ENCODE data around the gene PRRC2C.

The PRRC2C gene

DNA sequence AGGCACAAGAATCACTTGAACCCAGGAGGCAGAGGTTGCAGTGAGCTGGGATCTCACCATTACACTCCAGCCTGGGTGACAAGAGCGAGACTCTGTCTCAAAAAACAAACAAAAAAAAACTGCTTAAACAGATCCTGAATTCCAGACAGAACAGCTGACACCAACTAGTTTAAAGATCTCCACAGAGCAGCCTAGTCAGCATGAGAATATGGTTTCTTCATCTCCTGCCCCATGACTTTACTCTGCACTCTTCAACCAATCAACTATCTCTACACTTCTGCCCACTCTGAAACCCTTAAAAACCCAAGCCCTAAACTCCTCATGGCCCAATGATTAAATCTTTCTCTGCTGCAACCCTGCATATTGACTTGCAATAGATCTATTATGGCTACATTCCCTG is 7.5 kb upstream of the PRRC2C start:
- no peaks in the 10 kb centered on the region for H3K27me3 ChIP-seq (ENCODE audit: insufficient read depth, low read length)
- no peak overlapping the region for H2AFZ ChIP-seq (ENCODE audit: low read depth, low read length)
- no peaks in the 10 kb centered on the region for H3K36me3 ChIP-seq (ENCODE audit: insufficient read depth, low read length)
- no peak overlapping the region for H3K4me3 ChIP-seq (ENCODE audit: low read length)
- no peaks in the 10 kb centered on the region for H3K9me3 ChIP-seq (ENCODE audit: low read length)
- peaks cover 10% of the 10 kb centered on the region for H3K4me1 ChIP-seq (ENCODE audit: insufficient read depth, low read length)

DNA sequence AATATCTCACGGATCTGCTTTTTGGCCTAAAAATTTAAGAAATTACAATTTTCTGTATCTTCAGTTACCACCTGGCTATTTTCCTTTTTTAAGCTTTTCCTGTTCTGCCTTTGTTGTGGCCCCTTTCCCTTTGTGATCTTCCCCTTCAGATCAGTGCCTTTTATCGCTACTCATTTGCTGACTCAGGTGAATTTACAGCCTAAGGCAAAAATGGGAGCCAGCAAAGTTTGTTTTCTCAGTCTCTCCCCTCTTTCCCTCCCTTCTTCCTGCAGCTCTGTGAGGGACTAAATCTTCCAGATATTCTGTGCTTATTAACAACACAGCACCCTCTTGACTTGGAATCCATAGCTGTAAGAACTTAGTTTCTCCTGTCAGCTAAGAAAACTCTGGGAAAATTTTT is 5.3 kb upstream of the PRRC2C start:
- Histone ChIP-seq H3K4me1 (ENCODE audit: insufficient read depth, low read length) (peaks cover 12% of the 10 kb centered on the region), H3K27me3 (ENCODE audit: insufficient read depth, low read length) (no peaks in the 10 kb centered on the region), H2AFZ (ENCODE audit: low read depth, low read length) (no peak overlapping the region), H3K36me3 (ENCODE audit: insufficient read depth, low read length) (no peaks in the 10 kb centered on the region), H3K9me3 (ENCODE audit: low read length) (no peaks in the 10 kb centered on the region), H3K4me3 (ENCODE audit: low read length) (no peak overlapping the region)

DNA sequence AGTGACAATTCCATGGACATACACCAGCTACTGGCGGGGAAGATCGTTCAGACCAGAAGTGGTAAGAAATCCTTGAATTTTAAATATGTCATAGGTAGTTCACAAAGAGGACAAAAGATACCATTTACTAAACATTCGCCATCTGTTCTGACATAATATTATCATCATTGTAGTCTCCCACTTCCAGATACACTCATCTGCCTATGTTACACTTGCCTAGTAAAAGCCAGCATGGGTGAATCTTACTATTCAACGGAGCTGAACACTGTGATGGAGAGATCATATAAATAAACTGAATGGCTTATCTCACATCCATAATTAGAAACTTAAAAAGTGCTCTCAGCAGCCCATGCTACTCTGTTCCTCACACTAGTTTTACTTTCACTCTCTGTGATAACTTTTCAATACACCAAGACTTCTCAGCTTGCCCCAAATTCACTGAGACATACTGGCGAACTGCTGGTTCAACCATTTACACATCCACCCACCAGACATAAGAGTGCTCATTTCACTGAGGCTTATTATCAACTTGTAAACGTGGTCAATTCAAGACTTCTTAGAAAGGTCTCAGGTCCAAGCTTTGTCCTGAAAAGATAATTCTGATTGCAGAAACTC is 463 bp upstream of the PRRC2C start:
- Histone ChIP-seq H3K4me1 (ENCODE audit: insufficient read depth, low read length) (peaks cover 20% of the 10 kb centered on the region), H3K36me3 (ENCODE audit: insufficient read depth, low read length) (peaks cover under 1% of the 10 kb centered on the region), H3K27me3 (ENCODE audit: insufficient read depth, low read length) (no peaks in the 10 kb centered on the region), H3K4me3 (ENCODE audit: low read length) (peak overlapping the region; percentile 71), H2AFZ (ENCODE audit: low read depth, low read length) (peak overlapping the region; percentile 83), H3K9me3 (ENCODE audit: low read length) (no peaks in the 10 kb centered on the region)

DNA sequence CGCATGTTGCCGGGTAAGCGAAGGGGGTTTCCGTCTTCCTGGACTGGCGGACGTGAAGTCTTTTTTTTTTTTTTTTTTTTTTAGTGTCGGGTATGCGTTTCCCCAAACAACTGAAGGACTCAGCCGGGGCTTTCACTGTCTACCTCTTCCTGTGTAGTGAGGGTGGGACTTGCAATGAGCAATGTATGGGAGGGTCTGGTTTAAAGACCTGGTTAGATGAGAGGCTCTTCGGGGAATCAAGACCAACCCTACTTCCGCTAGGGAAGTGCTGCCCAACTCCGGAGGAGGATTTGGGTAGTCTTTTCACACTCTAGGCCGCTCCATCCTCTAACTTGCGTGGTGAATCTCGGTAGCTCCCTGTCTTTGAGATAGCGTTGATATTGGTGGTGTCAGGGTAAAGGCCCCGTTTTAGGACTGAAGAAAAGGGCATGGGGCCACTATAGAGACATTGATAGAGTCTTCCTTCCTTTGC is 754 bp downstream of the PRRC2C start:
- Histone ChIP-seq H3K4me1 (ENCODE audit: insufficient read depth, low read length) (peaks cover 20% of the 10 kb centered on the region), H3K9me3 (ENCODE audit: low read length) (no peaks in the 10 kb centered on the region), H3K27me3 (ENCODE audit: insufficient read depth, low read length) (no peaks in the 10 kb centered on the region), H2AFZ (ENCODE audit: low read depth, low read length) (peak overlapping the region; percentile 24), H3K4me3 (ENCODE audit: low read length) (peak overlapping the region; percentile 71), H3K36me3 (ENCODE audit: insufficient read depth, low read length) (peaks cover 10% of the 10 kb centered on the region)

DNA sequence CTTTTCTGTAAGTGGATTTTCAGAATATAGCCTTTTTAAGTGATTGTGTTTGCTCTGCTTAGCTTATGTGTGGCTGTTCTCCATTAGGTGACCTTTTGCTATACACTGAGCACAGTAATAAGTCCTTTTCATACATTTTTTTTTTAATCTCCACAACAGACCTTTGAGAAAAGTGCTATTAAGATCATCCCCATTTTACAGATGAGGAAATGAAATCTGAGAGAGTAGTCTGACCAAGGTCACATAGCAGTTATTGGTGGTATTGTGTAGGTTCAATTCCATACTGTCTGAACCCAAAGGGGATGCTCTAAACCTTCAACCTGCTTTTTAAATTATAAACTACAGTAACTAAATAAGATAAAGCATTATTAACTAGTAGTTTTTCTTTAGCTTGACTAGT is 1.7 kb downstream of the PRRC2C start:
- Histone ChIP-seq H3K4me1 (ENCODE audit: insufficient read depth, low read length) (peaks cover 18% of the 10 kb centered on the region), H2AFZ (ENCODE audit: low read depth, low read length) (no peak overlapping the region), H3K27me3 (ENCODE audit: insufficient read depth, low read length) (no peaks in the 10 kb centered on the region), H3K36me3 (ENCODE audit: insufficient read depth, low read length) (peaks cover 14% of the 10 kb centered on the region), H3K9me3 (ENCODE audit: low read length) (no peaks in the 10 kb centered on the region), H3K4me3 (ENCODE audit: low read length) (peak overlapping the region; percentile 71)

DNA sequence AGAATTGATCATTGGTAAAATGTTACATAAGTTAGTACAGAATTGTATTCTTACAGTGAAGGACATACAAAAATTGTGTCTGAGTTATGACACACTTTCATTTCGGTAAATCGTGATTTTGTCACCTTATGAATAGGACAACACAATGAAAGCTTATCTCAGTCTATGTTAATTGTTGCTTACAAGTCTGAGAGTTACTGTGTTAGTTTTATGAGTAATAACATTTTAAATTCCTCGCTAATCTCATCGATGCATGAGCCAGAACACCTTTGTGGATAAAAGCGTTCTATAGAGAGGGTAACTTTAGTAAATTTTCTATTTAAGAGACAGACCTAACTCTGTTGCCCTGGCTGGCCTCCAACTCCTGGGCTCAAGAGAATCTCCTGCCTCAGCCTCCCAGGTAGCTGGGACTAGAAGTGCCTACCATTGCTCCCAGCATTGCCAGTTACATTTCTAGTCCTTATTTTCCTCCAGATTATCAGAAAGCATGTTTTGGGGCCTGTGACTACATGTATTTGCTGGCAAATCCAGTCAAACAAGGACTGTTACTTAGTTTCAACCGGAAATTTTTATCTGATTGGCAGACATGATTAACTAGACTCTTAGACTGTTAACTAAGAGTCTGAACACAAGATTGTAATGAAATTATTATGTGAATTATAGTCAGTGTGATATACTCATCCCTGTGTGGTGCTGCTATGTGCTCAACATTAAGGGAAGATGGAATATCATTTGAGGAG is 3.0 kb downstream of the PRRC2C start:
- no peak overlapping the region for H3K4me3 ChIP-seq (ENCODE audit: low read length)
- H2AFZ ChIP-seq (ENCODE audit: low read depth, low read length): no peak overlapping the region
- H3K36me3 ChIP-seq (ENCODE audit: insufficient read depth, low read length): peaks cover 16% of the 10 kb centered on the region
- H3K4me1 ChIP-seq (ENCODE audit: insufficient read depth, low read length): peaks cover 8% of the 10 kb centered on the region
- no peaks in the 10 kb centered on the region for H3K27me3 ChIP-seq (ENCODE audit: insufficient read depth, low read length)
- H3K9me3 ChIP-seq (ENCODE audit: low read length): no peaks in the 10 kb centered on the region

DNA sequence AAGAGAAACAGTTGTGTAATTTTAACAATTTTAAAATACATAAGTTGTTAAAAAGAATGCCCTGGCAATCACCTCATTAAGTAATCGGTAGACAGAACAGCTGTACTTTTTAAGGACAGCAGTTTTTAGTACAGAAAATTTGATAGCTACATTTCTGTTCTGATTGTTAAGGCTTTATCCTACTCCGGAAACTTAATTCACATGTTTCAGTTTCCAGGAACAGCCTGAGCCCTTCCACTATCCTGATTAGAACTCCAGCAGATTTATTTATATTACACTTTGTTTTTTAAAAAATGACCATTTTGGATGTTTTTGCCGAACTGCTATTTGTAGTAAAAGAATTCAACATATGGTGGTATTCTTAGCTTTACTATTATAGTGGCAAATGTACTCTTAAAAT is 8.7 kb downstream of the PRRC2C start:
- no peaks in the 10 kb centered on the region for H3K9me3 ChIP-seq (ENCODE audit: low read length)
- no peak overlapping the region for H2AFZ ChIP-seq (ENCODE audit: low read depth, low read length)
- H3K4me1 ChIP-seq (ENCODE audit: insufficient read depth, low read length): no peaks in the 10 kb centered on the region
- H3K27me3 ChIP-seq (ENCODE audit: insufficient read depth, low read length): no peaks in the 10 kb centered on the region
- H3K4me3 ChIP-seq (ENCODE audit: low read length): no peak overlapping the region
- H3K36me3 ChIP-seq (ENCODE audit: insufficient read depth, low read length): peaks cover 21% of the 10 kb centered on the region

DNA sequence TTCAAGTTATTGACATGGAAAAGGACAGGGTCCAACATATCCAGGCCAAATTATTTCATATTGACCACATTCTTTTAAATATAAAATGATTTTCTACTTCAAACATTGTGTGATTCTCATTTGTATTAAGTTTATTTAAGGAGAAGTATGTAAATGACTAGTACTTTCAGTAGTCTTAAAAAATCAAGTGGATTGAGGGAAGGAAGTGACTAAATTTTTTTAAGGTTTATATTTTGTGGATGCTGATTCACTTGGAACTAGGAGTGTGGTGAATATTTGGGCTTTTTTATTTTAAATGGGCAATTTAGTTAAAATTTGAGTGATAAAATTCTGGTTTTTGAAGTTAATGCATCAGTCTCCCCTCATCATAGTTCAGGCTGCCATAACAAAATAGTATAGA is 10.1 kb downstream of the PRRC2C start:
- Histone ChIP-seq H3K9me3 (ENCODE audit: low read length) (no peaks in the 10 kb centered on the region), H3K4me1 (ENCODE audit: insufficient read depth, low read length) (no peaks in the 10 kb centered on the region), H2AFZ (ENCODE audit: low read depth, low read length) (no peak overlapping the region), H3K36me3 (ENCODE audit: insufficient read depth, low read length) (peaks cover 16% of the 10 kb centered on the region), H3K4me3 (ENCODE audit: low read length) (no peak overlapping the region), H3K27me3 (ENCODE audit: insufficient read depth, low read length) (no peaks in the 10 kb centered on the region)

DNA sequence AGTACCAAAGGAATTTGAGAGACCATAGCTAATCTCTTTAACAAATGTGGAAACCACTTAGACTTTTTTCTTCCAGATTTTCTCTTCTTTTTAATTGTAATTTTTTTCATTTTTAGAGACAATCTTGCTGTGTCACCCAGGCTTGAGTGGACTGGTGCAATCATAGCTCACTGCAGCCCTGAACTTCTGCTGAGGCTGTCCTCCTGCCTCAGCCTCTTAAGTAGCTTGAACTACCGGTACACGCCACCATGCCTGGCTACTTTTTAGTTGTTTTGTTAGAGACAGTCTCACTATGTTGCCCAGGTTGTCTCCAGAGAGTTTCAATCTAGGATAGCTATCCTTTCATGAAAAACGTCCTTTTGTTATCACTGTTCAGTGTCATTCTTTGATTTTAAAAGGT is 15.0 kb downstream of the PRRC2C start:
- Histone ChIP-seq H3K4me1 (ENCODE audit: insufficient read depth, low read length) (no peaks in the 10 kb centered on the region), H3K4me3 (ENCODE audit: low read length) (no peak overlapping the region), H3K27me3 (ENCODE audit: insufficient read depth, low read length) (no peaks in the 10 kb centered on the region), H3K36me3 (ENCODE audit: insufficient read depth, low read length) (peaks cover 17% of the 10 kb centered on the region), H2AFZ (ENCODE audit: low read depth, low read length) (no peak overlapping the region), H3K9me3 (ENCODE audit: low read length) (no peaks in the 10 kb centered on the region)

DNA sequence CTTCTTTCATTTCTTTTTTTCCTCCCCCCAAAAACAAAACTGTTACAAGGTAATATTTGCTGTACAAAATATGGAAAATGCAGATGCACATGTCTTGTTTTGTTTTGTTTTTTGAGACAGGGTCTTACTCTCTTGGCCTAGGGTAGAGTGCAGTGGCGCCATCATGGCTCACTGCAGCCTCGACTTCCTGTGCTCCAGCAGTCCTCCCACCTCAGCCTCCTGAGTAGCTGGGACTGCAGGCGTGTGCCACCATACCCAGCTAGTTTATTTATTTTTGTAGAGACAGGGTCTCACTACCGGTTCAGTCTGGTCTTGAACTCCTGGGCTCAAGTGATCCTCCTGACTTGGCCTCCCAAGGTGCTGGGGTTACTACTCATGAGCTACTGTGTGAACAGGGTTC is 15.5 kb downstream of the PRRC2C start:
- Histone ChIP-seq H3K4me1 (ENCODE audit: insufficient read depth, low read length) (no peaks in the 10 kb centered on the region), H3K4me3 (ENCODE audit: low read length) (no peak overlapping the region), H3K36me3 (ENCODE audit: insufficient read depth, low read length) (peaks cover 17% of the 10 kb centered on the region), H2AFZ (ENCODE audit: low read depth, low read length) (no peak overlapping the region), H3K9me3 (ENCODE audit: low read length) (no peaks in the 10 kb centered on the region), H3K27me3 (ENCODE audit: insufficient read depth, low read length) (no peaks in the 10 kb centered on the region)

DNA sequence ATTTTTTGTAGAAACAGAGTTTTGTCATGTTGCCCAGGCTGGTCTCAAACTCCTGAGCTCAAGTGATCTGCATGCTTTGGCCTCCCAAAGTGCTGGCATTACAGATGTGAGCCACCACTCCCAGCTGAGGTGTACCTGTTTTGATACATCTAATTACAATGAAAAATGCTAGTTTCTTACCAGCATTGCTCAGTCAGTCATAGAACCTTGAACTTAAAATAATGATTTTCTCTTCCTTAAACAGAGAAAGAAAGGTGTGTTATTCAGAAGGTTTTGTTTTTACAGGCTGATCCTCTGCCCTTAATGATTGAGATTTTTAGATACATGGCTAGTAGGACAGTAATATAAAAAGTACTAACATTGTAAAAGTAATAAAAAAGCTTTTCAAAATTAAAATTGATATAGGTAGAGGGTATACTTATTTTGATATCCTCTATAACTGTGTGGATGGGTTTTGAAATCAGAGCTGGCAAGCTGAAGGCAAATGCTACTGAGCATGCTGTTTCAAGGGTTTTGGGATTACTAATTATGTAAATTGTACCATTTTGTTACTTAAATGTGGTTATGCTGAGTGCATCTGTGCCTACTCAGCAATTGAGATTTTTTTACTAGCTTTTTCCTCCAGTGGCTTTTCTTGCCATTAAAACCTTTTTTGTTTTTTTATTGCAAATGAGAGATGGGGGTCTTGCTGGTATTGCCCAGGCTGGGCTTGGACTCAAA is 16.1 kb downstream of the PRRC2C start:
- H2AFZ ChIP-seq (ENCODE audit: low read depth, low read length): no peak overlapping the region
- no peak overlapping the region for H3K4me3 ChIP-seq (ENCODE audit: low read length)
- no peaks in the 10 kb centered on the region for H3K4me1 ChIP-seq (ENCODE audit: insufficient read depth, low read length)
- no peaks in the 10 kb centered on the region for H3K27me3 ChIP-seq (ENCODE audit: insufficient read depth, low read length)
- no peaks in the 10 kb centered on the region for H3K9me3 ChIP-seq (ENCODE audit: low read length)
- H3K36me3 ChIP-seq (ENCODE audit: insufficient read depth, low read length): peaks cover 17% of the 10 kb centered on the region

DNA sequence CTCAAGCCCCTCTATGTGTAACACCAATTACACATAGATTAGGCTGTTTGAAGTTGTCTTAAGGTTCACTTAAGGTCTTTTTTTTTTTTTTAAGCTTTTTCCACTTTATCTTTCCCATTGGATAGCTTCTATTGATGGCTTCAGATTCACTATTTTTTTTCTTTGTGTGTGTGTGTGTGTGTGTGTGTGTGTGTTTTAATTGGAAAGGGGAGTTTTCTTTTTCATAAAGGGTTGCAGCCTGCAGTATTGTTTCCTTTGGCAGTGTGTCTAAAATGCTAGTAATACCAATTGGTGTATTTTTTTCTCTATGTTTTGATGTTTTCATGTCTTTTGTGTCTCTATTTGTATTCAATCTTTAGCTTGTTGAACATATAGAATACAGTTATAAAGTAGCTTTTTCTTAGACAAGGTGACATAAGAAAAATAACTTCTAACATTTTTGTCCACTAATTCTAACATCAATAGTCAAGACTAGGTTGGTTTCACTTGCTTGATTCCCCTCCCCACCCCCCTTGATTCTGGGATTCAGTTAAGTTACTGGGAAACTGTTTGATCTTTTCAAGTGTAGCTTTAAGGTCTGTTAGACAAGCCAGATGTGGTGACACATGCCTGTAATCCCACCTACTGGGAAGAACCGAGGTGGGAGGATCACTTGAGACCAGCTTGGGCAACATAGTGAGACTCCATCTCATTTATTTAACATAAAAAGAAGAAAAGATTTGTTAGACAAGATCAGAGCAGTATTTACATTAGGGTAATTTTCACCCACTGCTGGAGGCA is 21.4 kb downstream of the PRRC2C start:
- no peaks in the 10 kb centered on the region for H3K27me3 ChIP-seq (ENCODE audit: insufficient read depth, low read length)
- H3K36me3 ChIP-seq (ENCODE audit: insufficient read depth, low read length): peaks cover 4% of the 10 kb centered on the region
- no peaks in the 10 kb centered on the region for H3K9me3 ChIP-seq (ENCODE audit: low read length)
- no peak overlapping the region for H2AFZ ChIP-seq (ENCODE audit: low read depth, low read length)
- H3K4me1 ChIP-seq (ENCODE audit: insufficient read depth, low read length): no peaks in the 10 kb centered on the region
- H3K4me3 ChIP-seq (ENCODE audit: low read length): no peak overlapping the region

DNA sequence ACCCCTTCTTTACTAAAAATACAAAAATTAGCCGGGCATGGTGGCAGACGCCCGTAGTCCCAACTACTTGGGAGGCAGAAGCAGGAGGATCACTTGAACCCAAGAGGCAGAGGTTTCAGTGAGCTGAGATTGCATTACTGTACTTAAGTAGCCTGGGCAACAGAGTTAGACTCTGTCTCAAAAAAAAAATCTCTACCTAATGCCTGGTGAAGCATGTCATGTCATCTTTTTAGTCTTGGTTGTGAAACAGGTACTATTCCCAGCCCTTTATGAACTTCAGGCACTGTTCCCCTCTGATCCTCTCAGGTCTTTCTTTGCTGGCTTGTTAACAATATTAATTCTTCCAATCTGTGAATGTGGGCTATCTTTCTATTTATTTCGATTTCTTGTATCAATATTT is 22.1 kb downstream of the PRRC2C start:
- no peaks in the 10 kb centered on the region for H3K9me3 ChIP-seq (ENCODE audit: low read length)
- no peaks in the 10 kb centered on the region for H3K27me3 ChIP-seq (ENCODE audit: insufficient read depth, low read length)
- H3K36me3 ChIP-seq (ENCODE audit: insufficient read depth, low read length): peaks cover 4% of the 10 kb centered on the region
- H3K4me1 ChIP-seq (ENCODE audit: insufficient read depth, low read length): no peaks in the 10 kb centered on the region
- H3K4me3 ChIP-seq (ENCODE audit: low read length): no peak overlapping the region
- no peak overlapping the region for H2AFZ ChIP-seq (ENCODE audit: low read depth, low read length)
